ENCODE measurements around the gene ZNF296. TPM values are rescaled to one million over a fixed set of nuclear protein-coding genes. Genes with fewer than 3 reads are reported as not detected.

Gene ZNF296
- total RNA-seq, 1 experiment from 2014 or later: 6.7 TPM

GRCh38 chr19:45046355-45046754 is 29.9 kb downstream of the ZNF296 start:
- Histone ChIP-seq H3K4me1 (ENCODE audit: control insufficient read depth, insufficient read depth, low read length) (no peaks in the 10 kb centered on the region), H3K36me3 (ENCODE audit: control insufficient read depth, insufficient read depth, low read length) (peaks cover 3% of the 10 kb centered on the region), H3K9me3 (ENCODE audit: control insufficient read depth, insufficient read depth, low read depth, low read length) (no peaks in the 10 kb centered on the region), H3K4me3 (ENCODE audit: low read depth in 2 of 2, low read length in 2 of 2) (no peak overlapping the region), H3K27me3 (ENCODE audit: control insufficient read depth, insufficient read depth, low read length) (no peaks in the 10 kb centered on the region), H3K27ac (ENCODE audit: low read length) (no peak overlapping the region)
- no peak for TF ChIP-seq TCF7L2 (IDR thresholded peaks at IDR 0.05; ENCODE audit: low read depth, low read length)
- TF ChIP-seq REST (IDR thresholded peaks at IDR 0.05; ENCODE audit: insufficient read depth in 1 of 2, low read depth in 2 of 2, low read length in 1 of 2): no peak
- DNase-seq (ENCODE audit: low read depth, low spot score) (no peak), ATAC-seq (no peak)
- no TSS peak for BruUV-seq (replicated peaks)
- intact Hi-C loops (cut with micrococcal nuclease; ENCODE audit: unreplicated experiment) (no loop called here), in situ Hi-C loops (cut with HindIII; ENCODE audit: low pct_unique_long_range_greater_than_20kb, low sequenced_read_pairs) (no loop called here)
- ChIA-PET POLR2A (no interaction called here), CTCF (no interaction called here)

GRCh38 chr19:45045671-45046353 is 30.5 kb downstream of the ZNF296 start:
- ATAC-seq (no peak), DNase-seq (ENCODE audit: low read depth, low spot score) (no peak)
- BruUV-seq (replicated peaks): no TSS peak
- in situ Hi-C loops (cut with HindIII; ENCODE audit: low pct_unique_long_range_greater_than_20kb, low sequenced_read_pairs): no loop called here
- intact Hi-C loops (cut with micrococcal nuclease; ENCODE audit: unreplicated experiment): no loop called here
- Histone ChIP-seq H3K27ac (ENCODE audit: low read length) (no peak overlapping the region), H3K4me1 (ENCODE audit: control insufficient read depth, insufficient read depth, low read length) (no peaks in the 10 kb centered on the region), H3K9me3 (ENCODE audit: control insufficient read depth, insufficient read depth, low read depth, low read length) (no peaks in the 10 kb centered on the region), H3K36me3 (ENCODE audit: control insufficient read depth, insufficient read depth, low read length) (peaks cover 5% of the 10 kb centered on the region), H3K4me3 (ENCODE audit: low read depth in 2 of 2, low read length in 2 of 2) (no peak overlapping the region), H3K27me3 (ENCODE audit: control insufficient read depth, insufficient read depth, low read length) (no peaks in the 10 kb centered on the region)
- ChIA-PET POLR2A (no interaction called here), CTCF (no interaction called here)
- TF ChIP-seq SIN3A (IDR thresholded peaks at IDR 0.05; ENCODE audit: borderline replicate concordance, insufficient read depth, low read depth, low read length) (no peak), CTCF (IDR thresholded peaks at IDR 0.05) (no peak), POLR2AphosphoS5 (IDR thresholded peaks at IDR 0.05; ENCODE audit: low read depth, low read length) (no peak), TCF7L2 (IDR thresholded peaks at IDR 0.05; ENCODE audit: low read depth, low read length) (no peak), REST (IDR thresholded peaks at IDR 0.05; ENCODE audit: insufficient read depth in 1 of 2, low read depth in 2 of 2, low read length in 1 of 2) (no peak)
